ENCODE measurements around the gene EVI2B.
A peak's percentile ranks its signal among the peaks of the same experiment; 100 is the strongest.
"Not testable (repeated sequence)": the region's sequence is repeated elsewhere in the genome, so short reads cannot be mapped to it uniquely, and the experiment has no call there.

The EVI2B gene

DNA sequence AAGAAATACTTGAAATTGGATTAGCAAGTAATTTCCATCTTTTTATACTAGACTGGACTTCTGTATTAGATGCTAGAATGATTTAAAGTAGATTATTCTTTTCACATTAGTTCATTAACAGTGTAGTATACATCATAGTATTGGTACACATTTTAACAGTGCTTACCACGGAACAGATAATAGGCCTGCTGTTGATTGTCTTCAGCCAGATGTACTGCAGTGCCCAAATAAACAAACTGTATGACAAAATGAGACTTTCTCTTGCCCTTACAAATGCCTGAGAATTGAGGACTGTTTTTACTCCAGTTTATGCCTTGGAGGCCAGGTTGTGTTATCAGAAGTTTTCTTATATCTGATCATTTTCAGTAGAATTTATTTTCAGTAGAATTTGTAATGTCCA, 6.9 kb upstream of the EVI2B start:
- TF ChIP-seq, protein P1, sequence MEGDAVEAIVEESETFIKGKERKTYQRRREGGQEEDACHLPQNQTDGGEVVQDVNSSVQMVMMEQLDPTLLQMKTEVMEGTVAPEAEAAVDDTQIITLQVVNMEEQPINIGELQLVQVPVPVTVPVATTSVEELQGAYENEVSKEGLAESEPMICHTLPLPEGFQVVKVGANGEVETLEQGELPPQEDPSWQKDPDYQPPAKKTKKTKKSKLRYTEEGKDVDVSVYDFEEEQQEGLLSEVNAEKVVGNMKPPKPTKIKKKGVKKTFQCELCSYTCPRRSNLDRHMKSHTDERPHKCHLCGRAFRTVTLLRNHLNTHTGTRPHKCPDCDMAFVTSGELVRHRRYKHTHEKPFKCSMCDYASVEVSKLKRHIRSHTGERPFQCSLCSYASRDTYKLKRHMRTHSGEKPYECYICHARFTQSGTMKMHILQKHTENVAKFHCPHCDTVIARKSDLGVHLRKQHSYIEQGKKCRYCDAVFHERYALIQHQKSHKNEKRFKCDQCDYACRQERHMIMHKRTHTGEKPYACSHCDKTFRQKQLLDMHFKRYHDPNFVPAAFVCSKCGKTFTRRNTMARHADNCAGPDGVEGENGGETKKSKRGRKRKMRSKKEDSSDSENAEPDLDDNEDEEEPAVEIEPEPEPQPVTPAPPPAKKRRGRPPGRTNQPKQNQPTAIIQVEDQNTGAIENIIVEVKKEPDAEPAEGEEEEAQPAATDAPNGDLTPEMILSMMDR (IDR thresholded peaks at IDR 0.05; ENCODE audit: low read length, missing control alignments): no peak
- DNase-seq (ENCODE audit: low read depth): peak; percentile 33
- H3K4me3 ChIP-seq (replicated peaks; ENCODE audit: low read depth, low read length): peak overlapping the region; percentile 25

DNA sequence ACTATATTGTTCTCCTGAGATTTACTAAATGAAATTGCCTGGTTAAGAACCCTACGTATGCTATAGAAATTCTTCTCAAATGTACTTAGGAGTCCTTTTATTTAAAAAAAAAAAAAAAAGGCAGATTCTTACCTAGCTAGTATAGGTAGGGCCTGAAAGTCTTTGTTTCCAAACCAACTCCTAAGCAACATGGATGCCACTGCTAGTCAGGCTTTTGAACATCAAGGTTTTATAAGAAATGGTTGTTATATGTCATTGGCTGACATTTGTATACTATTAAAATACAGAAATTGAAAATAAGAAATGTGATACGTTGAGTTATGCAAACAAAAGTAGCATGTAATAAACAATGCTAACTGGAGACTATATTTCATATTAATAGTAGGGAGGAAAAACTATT, 6.4 kb upstream of the EVI2B start:
- no peak overlapping the region for H3K4me3 ChIP-seq (replicated peaks; ENCODE audit: low read depth, low read length)
- TF ChIP-seq, protein P1 (IDR thresholded peaks at IDR 0.05; ENCODE audit: low read length, missing control alignments): no peak

DNA sequence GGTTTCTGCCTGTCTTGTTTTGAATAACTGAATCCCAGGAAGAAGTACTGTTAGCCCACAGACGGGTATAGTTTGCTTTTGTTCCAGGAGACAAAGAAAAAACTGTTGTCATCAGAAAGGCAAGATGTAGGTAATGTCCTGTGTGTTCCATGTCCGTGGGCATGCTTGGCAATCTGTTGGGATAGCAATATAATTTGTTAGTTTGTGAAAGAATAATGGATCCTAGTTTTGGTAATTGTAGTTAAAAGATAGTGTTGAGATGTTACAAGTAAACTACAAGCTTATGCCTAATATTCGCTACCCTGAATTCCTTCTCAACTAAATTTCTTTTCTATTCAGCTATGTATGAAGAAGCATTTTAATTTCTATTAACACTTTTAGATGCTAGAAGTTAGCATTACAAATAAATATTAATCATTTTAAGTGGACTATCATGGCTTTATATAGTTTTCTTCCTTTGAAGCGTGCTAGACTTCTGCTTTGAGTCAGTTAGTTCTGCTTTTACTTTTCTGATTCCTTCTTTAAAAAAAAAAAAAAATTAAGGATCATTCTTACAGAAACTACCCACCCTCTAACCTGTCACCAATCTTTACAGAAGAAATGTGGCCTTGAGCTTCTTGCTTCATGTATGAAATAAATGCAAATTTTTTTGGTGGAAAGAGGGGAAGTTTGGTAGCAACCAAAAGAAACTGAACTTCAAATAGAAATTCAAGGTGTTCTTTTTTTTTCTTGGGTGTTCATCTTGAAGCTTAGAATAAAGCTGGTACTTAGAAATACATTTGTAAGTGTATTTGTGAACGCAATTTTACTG, 5.2 kb upstream of the EVI2B start:
- H3K4me3 ChIP-seq (replicated peaks; ENCODE audit: low read depth, low read length): no peak overlapping the region
- TF ChIP-seq, protein P1 (IDR thresholded peaks at IDR 0.05; ENCODE audit: low read length, missing control alignments): no peak
- DNase-seq (ENCODE audit: low read depth): no peak

More for the DNA sequence above, 6.4 kb upstream of the EVI2B start:
- no peak for DNase-seq (ENCODE audit: low read depth)

DNA sequence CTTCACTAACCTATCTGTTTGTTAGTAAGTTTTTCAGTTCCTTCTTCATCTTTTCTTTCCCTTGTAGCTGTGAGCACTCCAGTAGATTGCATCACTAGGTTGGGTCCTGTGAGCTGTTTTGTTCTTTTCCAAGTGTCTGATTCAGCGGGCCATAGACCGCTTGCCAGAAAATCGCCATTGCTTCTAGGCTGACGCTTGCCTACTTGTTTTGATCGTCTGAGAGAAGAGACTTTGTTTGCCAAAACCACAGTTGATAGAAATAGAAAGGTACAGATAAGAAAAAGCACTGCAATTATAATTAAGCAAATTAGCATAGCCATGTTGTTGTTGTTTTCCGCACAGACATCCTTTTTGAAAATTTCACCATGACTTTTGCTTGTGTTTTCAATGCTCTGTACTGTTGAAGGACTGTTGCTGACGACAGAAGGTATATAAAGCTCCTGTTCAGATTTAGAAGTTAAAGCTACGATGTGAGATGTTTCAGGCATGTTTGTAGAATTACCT, 4.5 kb upstream of the EVI2B start:
- no peak overlapping the region for H3K4me3 ChIP-seq (replicated peaks; ENCODE audit: low read depth, low read length)
- peak; percentile 90 for DNase-seq (ENCODE audit: low read depth)
- TF ChIP-seq, protein P1 (IDR thresholded peaks at IDR 0.05; ENCODE audit: low read length, missing control alignments): no peak

DNA sequence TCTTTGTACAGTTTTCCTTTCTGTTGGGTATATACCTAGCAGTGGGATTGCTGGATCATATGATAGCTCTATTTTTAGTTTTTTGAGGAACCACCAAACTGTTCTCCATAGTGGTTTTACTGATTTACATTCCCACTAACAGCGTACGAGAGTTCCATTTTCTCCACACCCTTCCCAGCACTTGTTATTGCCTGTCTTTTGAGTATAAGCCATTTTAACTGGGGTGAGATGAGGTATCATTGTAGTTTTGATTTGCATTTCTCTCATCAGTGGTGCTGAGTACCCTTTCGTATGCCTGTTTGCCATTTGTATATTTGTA, 887 bp upstream of the EVI2B start:
- DNase-seq (ENCODE audit: low read depth): no peak
- TF ChIP-seq, protein P1 (IDR thresholded peaks at IDR 0.05; ENCODE audit: low read length, missing control alignments): no peak
- H3K4me3 ChIP-seq (replicated peaks; ENCODE audit: low read depth, low read length): no peak overlapping the region

DNA sequence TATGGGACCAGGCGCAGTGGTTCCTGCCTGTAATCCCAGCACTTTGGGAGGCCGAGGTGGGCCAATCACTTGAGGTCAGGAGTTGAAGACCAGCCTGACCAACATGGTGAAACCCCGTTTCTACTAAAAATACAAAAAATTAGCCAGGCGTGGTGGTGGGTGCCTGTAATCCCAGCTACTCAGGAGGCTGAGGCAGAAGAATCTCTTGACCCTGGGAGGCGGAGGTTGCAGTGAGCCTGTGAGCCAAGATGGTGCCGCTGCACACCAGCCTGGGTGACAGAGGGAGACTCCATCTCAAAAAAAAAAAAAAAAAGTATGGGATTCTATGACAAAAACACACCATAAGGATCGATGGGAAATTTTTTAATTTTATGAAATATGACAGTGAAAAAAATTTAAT, 1.6 kb downstream of the EVI2B start:
- not testable (repeated sequence) for H3K4me3 ChIP-seq (replicated peaks; ENCODE audit: low read depth, low read length); DNase-seq (ENCODE audit: low read depth)

DNA sequence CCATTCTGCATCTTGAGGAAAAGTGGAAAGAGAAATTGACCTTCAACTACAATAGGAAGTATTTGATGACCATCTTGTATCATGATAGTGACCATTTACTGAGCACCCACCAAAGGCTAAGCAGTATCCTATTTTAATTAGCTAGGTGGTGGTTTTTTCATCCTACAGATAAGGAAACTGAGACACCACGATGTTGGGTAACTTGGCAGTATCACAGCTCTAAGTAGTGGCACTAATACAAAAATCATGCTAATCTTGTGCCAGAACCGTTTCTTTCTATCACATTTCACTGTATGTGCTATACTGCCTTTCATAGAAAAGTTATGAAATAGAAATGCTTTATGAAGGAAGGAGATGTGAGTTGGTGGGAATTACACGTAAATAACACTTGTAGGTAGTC, 2.3 kb downstream of the EVI2B start:
- DNase-seq (ENCODE audit: low read depth): no peak
- no peak overlapping the region for H3K4me3 ChIP-seq (replicated peaks; ENCODE audit: low read depth, low read length)
- TF ChIP-seq, protein P1 (IDR thresholded peaks at IDR 0.05; ENCODE audit: low read length, missing control alignments): no peak

All from fibroblast of pulmonary artery (primary cell).